ENCODE results near the gene GCNT1. TPM values are rescaled to one million over a fixed set of nuclear protein-coding genes. Genes with fewer than 3 reads are reported as not detected.

GCNT1 gene
- total RNA-seq, 1 experiment from 2014 or later: 0.29 TPM

DNA sequence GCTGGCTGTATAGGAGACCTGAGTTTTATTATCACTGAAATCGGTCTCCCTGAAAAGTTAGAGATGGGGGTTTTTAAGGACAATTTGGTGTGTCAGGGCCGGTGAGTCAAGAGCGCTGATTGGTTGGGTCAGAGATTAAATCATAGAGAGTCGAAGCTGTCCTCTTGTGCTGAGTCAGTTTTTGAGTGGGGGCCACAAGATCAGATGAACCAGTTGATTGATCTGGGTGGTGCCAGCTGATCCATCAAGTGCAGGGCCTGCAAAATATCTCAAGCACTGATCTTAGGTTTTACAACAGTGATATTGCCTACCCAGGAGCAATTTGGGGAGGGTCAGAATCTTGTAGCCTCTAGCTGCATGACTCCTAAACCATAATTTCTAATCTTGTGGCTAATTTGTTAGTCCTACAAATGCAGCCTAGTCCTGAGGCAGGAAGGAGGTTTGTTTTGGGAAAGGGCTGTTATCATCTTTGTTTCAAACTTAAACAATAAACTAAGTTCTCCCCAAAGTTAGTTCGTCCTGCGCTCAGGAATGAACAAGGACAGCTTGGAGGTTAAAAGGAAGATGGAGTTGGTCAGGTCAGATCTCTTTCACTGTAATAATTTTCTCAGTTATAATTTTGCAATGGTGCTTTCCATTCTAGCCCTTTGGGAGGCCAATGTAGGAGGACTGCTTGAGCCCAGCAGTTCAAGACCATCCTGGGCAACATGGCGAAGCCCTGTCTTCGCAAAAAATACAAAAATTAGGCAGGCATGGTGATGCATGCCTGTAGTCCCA, 33.1 kb upstream of the GCNT1 start:
- intact Hi-C loops (cut with micrococcal nuclease): no loop called here
- Histone ChIP-seq H2AFZ (ENCODE audit: low read length) (no peak overlapping the region), H3K9me3 (ENCODE audit: low read length) (no peaks in the 10 kb centered on the region), H3K9ac (ENCODE audit: low read length) (no peak overlapping the region), H3K9me2 (replicated peaks; ENCODE audit: low read length) (no peaks in the 10 kb centered on the region), H3F3A (ENCODE audit: low read length, unreplicated experiment) (no peaks in the 10 kb centered on the region), H3K4me2 (ENCODE audit: low read length) (no peak overlapping the region), H3K4me3 (ENCODE audit: low read length) (no peak overlapping the region), H3K79me2 (ENCODE audit: low read length) (no peaks in the 10 kb centered on the region), H3K27ac (ENCODE audit: low read length) (no peak overlapping the region), H3K36me3 (ENCODE audit: low read depth, low read length) (no peaks in the 10 kb centered on the region), H3K4me1 (ENCODE audit: insufficient read depth, low read length) (no peaks in the 10 kb centered on the region), H4K20me1 (ENCODE audit: low read length) (no peaks in the 10 kb centered on the region), H3K27me3 (ENCODE audit: low read length) (no peaks in the 10 kb centered on the region)
- ChIA-PET POLR2A (ENCODE audit: unreplicated experiment) (no interaction called here), CTCF (no interaction called here)
- BruUV-seq (replicated peaks): no TSS peak
- DNase-seq (no peak), ATAC-seq (no peak)
- TF ChIP-seq EZH2 (IDR thresholded peaks at IDR 0.05; ENCODE audit: low read length, unreplicated experiment): no peak
- TF ChIP-seq, protein P1, sequence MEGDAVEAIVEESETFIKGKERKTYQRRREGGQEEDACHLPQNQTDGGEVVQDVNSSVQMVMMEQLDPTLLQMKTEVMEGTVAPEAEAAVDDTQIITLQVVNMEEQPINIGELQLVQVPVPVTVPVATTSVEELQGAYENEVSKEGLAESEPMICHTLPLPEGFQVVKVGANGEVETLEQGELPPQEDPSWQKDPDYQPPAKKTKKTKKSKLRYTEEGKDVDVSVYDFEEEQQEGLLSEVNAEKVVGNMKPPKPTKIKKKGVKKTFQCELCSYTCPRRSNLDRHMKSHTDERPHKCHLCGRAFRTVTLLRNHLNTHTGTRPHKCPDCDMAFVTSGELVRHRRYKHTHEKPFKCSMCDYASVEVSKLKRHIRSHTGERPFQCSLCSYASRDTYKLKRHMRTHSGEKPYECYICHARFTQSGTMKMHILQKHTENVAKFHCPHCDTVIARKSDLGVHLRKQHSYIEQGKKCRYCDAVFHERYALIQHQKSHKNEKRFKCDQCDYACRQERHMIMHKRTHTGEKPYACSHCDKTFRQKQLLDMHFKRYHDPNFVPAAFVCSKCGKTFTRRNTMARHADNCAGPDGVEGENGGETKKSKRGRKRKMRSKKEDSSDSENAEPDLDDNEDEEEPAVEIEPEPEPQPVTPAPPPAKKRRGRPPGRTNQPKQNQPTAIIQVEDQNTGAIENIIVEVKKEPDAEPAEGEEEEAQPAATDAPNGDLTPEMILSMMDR (conservative IDR thresholded peaks at IDR 0.05; ENCODE audit: low read depth, low read length): no peak
- TF ChIP-seq EZH2phosphoT487 (IDR thresholded peaks at IDR 0.05; ENCODE audit: borderline replicate concordance, low read length): no peak

DNA sequence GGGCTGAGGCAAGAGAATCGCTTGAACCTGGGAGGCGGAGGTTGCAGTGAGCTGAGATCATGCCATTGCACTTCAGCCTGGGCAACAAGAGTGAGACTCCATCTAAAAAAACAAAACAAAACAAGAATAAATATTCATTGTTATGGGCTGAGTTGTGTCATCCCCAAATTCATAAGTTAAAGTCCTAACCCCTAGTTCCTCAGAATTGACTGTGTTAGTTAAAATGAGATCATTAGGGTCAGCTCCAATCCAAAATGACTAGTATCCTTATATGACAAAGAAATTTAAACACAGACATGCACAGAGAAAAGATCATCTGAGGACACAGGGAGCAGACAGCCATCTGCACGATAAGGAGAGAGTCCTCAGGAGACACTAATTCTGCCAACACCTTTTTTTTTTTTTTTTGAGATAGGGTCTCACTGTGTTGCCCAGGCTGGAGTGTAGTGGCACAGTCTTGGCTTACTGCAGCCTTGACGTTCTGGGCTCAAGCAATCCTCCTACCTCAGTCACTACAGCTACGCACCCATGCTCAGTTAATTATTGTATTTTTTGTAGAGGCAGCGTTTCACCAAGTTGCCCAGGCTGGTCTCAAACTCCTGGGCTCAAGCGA, 32.1 kb upstream of the GCNT1 start:
- intact Hi-C loops (cut with micrococcal nuclease): no loop called here
- no TSS peak for BruUV-seq (replicated peaks)
- Histone ChIP-seq H2AFZ (ENCODE audit: low read length) (no peak overlapping the region), H3K9me3 (ENCODE audit: low read length) (no peaks in the 10 kb centered on the region), H3K4me3 (ENCODE audit: low read length) (no peak overlapping the region), H3K36me3 (ENCODE audit: low read depth, low read length) (no peaks in the 10 kb centered on the region), H3K79me2 (ENCODE audit: low read length) (no peaks in the 10 kb centered on the region), H3K9ac (ENCODE audit: low read length) (no peak overlapping the region), H3K27ac (ENCODE audit: low read length) (no peak overlapping the region), H3K9me2 (replicated peaks; ENCODE audit: low read length) (no peaks in the 10 kb centered on the region), H4K20me1 (ENCODE audit: low read length) (no peaks in the 10 kb centered on the region), H3K4me2 (ENCODE audit: low read length) (no peak overlapping the region), H3F3A (ENCODE audit: low read length, unreplicated experiment) (no peaks in the 10 kb centered on the region), H3K4me1 (ENCODE audit: insufficient read depth, low read length) (no peaks in the 10 kb centered on the region), H3K27me3 (ENCODE audit: low read length) (no peaks in the 10 kb centered on the region)
- ChIA-PET CTCF (no interaction called here), POLR2A (ENCODE audit: unreplicated experiment) (no interaction called here)
- no peak for DNase-seq
- no peak for ATAC-seq
- TF ChIP-seq EZH2phosphoT487 (IDR thresholded peaks at IDR 0.05; ENCODE audit: borderline replicate concordance, low read length): no peak
- TF ChIP-seq EZH2 (IDR thresholded peaks at IDR 0.05; ENCODE audit: low read length, unreplicated experiment): no peak
- TF ChIP-seq, protein P1 (conservative IDR thresholded peaks at IDR 0.05; ENCODE audit: low read depth, low read length): no peak

DNA sequence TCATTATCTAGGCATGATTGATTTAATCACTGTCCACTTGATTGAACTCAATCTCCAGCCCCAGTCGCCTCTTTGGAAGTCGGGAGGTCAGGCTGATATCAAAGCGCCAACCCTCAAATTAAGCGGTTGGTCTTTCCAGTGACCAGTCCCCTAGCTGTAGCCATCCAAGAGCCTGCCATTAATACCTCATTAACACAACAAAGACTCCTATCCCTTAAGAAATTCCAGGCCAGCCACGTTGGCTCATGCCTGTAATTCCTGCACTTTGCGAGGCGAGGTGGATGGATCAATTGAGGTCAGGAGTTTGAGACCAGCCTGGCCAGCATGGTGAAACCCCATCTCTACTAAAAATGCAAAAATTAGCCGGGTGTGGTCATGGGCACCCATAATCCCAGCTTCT, 27.4 kb upstream of the GCNT1 start:
- intact Hi-C loops (cut with micrococcal nuclease): no loop called here
- H4K20me1 ChIP-seq (ENCODE audit: low read length): no peaks in the 10 kb centered on the region
- H3K9me3 ChIP-seq (ENCODE audit: low read length): no peaks in the 10 kb centered on the region
- no peaks in the 10 kb centered on the region for H3K79me2 ChIP-seq (ENCODE audit: low read length)
- H3K4me2 ChIP-seq (ENCODE audit: low read length): no peak overlapping the region
- no peak overlapping the region for H3K4me3 ChIP-seq (ENCODE audit: low read length)
- CTCF ChIA-PET: no interaction called here
- H3K4me1 ChIP-seq (ENCODE audit: insufficient read depth, low read length): peaks cover 11% of the 10 kb centered on the region; the same call in 1 of the 2 replicates
- no peak overlapping the region for H3K27ac ChIP-seq (ENCODE audit: low read length)
- no peaks in the 10 kb centered on the region for H3K9me2 ChIP-seq (replicated peaks; ENCODE audit: low read length)
- TF ChIP-seq EZH2 (IDR thresholded peaks at IDR 0.05; ENCODE audit: low read length, unreplicated experiment) (no peak), EZH2phosphoT487 (IDR thresholded peaks at IDR 0.05; ENCODE audit: borderline replicate concordance, low read length) (no peak)
- TF ChIP-seq, protein P1 (conservative IDR thresholded peaks at IDR 0.05; ENCODE audit: low read depth, low read length): no peak
- BruUV-seq (replicated peaks): no TSS peak
- POLR2A ChIA-PET (ENCODE audit: unreplicated experiment): no interaction called here
- no peak overlapping the region for H2AFZ ChIP-seq (ENCODE audit: low read length)
- no peaks in the 10 kb centered on the region for H3K27me3 ChIP-seq (ENCODE audit: low read length)
- no peaks in the 10 kb centered on the region for H3F3A ChIP-seq (ENCODE audit: low read length, unreplicated experiment)
- H3K9ac ChIP-seq (ENCODE audit: low read length): no peak overlapping the region
- H3K36me3 ChIP-seq (ENCODE audit: low read depth, low read length): no peaks in the 10 kb centered on the region
- no peak for DNase-seq
- ATAC-seq: no peak

Data from PC-3 (cell line).